ENCODE measurements around the gene PPP2R3B.
"Not testable (repeated sequence)": the region's sequence is repeated elsewhere in the genome, so short reads cannot be mapped to it uniquely, and the experiment has no call there.

PPP2R3B gene

GRCh38 chrX:327660-328126, 59.0 kb downstream of the PPP2R3B start:
- H3K4me3 ChIP-seq (ENCODE audit: low read depth, low read length), result no peak overlapping the region
- no peak for TF ChIP-seq CTCF (IDR thresholded peaks at IDR 0.05; ENCODE audit: low read depth, low read length)
- TF ChIP-seq MAX (IDR thresholded peaks at IDR 0.05; ENCODE audit: low read depth, low read length), result no peak
- TF ChIP-seq MYC (IDR thresholded peaks at IDR 0.05; ENCODE audit: low read depth, low read length), result no peak
- TF ChIP-seq POLR2A (IDR thresholded peaks at IDR 0.05; ENCODE audit: extremely low read depth, insufficient read length), result no peak
- no peak for DNase-seq (ENCODE audit: low read depth)

- DNase-seq (ENCODE audit: low read depth); H3K4me3 ChIP-seq (ENCODE audit: low read depth, low read length): not testable (repeated sequence)
Measured at GRCh38 chrX:324664-325063, 62.0 kb downstream of the PPP2R3B start.

GRCh38 chrX:323721-324628, 62.7 kb downstream of the PPP2R3B start:
- TF ChIP-seq MAX (IDR thresholded peaks at IDR 0.05; ENCODE audit: low read depth, low read length), result no peak
- TF ChIP-seq MYC (IDR thresholded peaks at IDR 0.05; ENCODE audit: low read depth, low read length), result no peak
- TF ChIP-seq CTCF (IDR thresholded peaks at IDR 0.05; ENCODE audit: low read depth, low read length), result no peak
- no peak for TF ChIP-seq POLR2A (IDR thresholded peaks at IDR 0.05; ENCODE audit: extremely low read depth, insufficient read length)
- H3K4me3 ChIP-seq (ENCODE audit: low read depth, low read length), result no peak overlapping the region
- peak; percentile 57 for DNase-seq (ENCODE audit: low read depth)

GRCh38 chrX:320126-320783, 66.5 kb downstream of the PPP2R3B start:
- H3K4me3 ChIP-seq (ENCODE audit: low read depth, low read length), result peak overlapping the region; percentile 63
- TF ChIP-seq MAX (IDR thresholded peaks at IDR 0.05; ENCODE audit: low read depth, low read length) (no peak), CTCF (IDR thresholded peaks at IDR 0.05; ENCODE audit: low read depth, low read length) (no peak), POLR2A (IDR thresholded peaks at IDR 0.05; ENCODE audit: extremely low read depth, insufficient read length) (no peak), MYC (IDR thresholded peaks at IDR 0.05; ENCODE audit: low read depth, low read length) (no peak)
- peak; percentile 44 for DNase-seq (ENCODE audit: low read depth)

GRCh38 chrX:319579-320125, 67.1 kb downstream of the PPP2R3B start:
- peak overlapping the region; percentile 63 for H3K4me3 ChIP-seq (ENCODE audit: low read depth, low read length)
- DNase-seq (ENCODE audit: low read depth), result no peak
- TF ChIP-seq MYC (IDR thresholded peaks at IDR 0.05; ENCODE audit: low read depth, low read length), result no peak
- TF ChIP-seq MAX (IDR thresholded peaks at IDR 0.05; ENCODE audit: low read depth, low read length), result no peak
- no peak for TF ChIP-seq CTCF (IDR thresholded peaks at IDR 0.05; ENCODE audit: low read depth, low read length)
- no peak for TF ChIP-seq POLR2A (IDR thresholded peaks at IDR 0.05; ENCODE audit: extremely low read depth, insufficient read length)

Data from NB4 (cell line).